HepG2 (cell line): ENCODE data around the gene LPIN3.

ENCODE experiments used
- EZH2 ChIP-seq: conservative IDR thresholded peaks from 2 replicates; pipeline ENCODE4 v1.6.1; 2012; ENCODE audit warnings: mild to moderate bottlenecking, low read depth, low read length, moderate library complexity
- FOSL2 ChIP-seq: sonication (generic); formaldehyde crosslinking; IDR thresholded peaks from 2 replicates; pipeline ENCODE4 v1.4.0; 2020; ENCODE audit warnings: missing genetic modification reagents
- FOXK1 ChIP-seq: sonication (generic); formaldehyde crosslinking; IDR thresholded peaks from 2 replicates; pipeline ENCODE4 v1.4.0; 2020; ENCODE audit warnings: low read depth, missing genetic modification reagents, borderline replicate concordance
- FOXO1 ChIP-seq: sonication (generic); formaldehyde crosslinking; IDR thresholded peaks from 2 replicates; pipeline ENCODE4 v1.4.0; 2020; ENCODE audit warnings: missing genetic modification reagents
- MTA1 ChIP-seq: sonication (generic); formaldehyde crosslinking; IDR thresholded peaks from 2 replicates; pipeline ENCODE4 v1.4.0; 2020; ENCODE audit warnings: missing genetic modification reagents, mild to moderate bottlenecking, borderline replicate concordance
- NFE2L2 ChIP-seq: fragments of 150-350 bp; IDR thresholded peaks from 2 replicates; pipeline ENCODE4 v1.6.1; 2014; ENCODE audit warnings: low read length
- SIN3A ChIP-seq: IDR thresholded peaks from 2 replicates; pipeline ENCODE4 v1.6.1; 2011; ENCODE audit warnings: low read depth, mild to moderate bottlenecking, control low read depth, low read length, borderline replicate concordance
- ZNF557 ChIP-seq: sonication (generic); formaldehyde crosslinking; IDR thresholded peaks from 2 replicates; pipeline ENCODE4 v1.4.0; 2020; ENCODE audit warnings: missing genetic modification reagents
- ZNF709 ChIP-seq: sonication (generic); formaldehyde crosslinking; IDR thresholded peaks from 2 replicates; pipeline ENCODE4 v1.5.0; 2020; ENCODE audit warnings: mild to moderate bottlenecking, missing genetic modification reagents
- TF ChIP-seq, protein P1 (sequence below), 2 experiments: IDR thresholded peaks; 2 replicates each; pipeline ENCODE4 v1.6.1; 2011 to 2012; ENCODE audit warnings: low read length in 2 of 2, borderline replicate concordance in 1 of 2, low read depth in 1 of 2, mild to moderate bottlenecking in 1 of 2, moderate library complexity in 1 of 2

DNA sequence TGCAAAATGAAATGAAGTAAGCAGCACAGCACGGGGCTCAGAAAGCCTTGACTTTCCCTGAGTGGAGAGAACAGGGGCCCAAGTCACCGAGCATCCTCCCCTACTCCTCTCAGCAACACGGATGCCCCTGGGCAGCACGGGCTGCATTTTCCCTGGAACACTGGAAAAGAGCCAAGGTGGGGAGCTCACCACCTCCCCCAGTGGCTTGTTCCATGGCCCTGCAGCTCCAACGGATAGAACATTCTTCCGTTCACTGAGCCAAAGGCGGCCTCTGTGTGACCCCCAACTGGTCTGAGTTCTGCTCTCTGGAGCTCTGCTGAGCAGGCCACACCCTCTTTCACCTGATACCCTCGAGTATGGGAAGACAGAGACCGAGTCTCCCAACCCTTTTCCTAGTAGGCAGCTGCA, 46.8 kb downstream of the LPIN3 start:
- TF ChIP-seq ZNF709 = no peak
- no peak for TF ChIP-seq FOXO1
- TF ChIP-seq NFE2L2 = no peak
- no peak for TF ChIP-seq ZNF557 (CRISPR knock-in tag)
- TF ChIP-seq EZH2 = no peak
- TF ChIP-seq SIN3A = no peak
- no peak for TF ChIP-seq FOXK1
- TF ChIP-seq FOSL2 (CRISPR knock-in tag) = no peak
- TF ChIP-seq, protein P1, sequence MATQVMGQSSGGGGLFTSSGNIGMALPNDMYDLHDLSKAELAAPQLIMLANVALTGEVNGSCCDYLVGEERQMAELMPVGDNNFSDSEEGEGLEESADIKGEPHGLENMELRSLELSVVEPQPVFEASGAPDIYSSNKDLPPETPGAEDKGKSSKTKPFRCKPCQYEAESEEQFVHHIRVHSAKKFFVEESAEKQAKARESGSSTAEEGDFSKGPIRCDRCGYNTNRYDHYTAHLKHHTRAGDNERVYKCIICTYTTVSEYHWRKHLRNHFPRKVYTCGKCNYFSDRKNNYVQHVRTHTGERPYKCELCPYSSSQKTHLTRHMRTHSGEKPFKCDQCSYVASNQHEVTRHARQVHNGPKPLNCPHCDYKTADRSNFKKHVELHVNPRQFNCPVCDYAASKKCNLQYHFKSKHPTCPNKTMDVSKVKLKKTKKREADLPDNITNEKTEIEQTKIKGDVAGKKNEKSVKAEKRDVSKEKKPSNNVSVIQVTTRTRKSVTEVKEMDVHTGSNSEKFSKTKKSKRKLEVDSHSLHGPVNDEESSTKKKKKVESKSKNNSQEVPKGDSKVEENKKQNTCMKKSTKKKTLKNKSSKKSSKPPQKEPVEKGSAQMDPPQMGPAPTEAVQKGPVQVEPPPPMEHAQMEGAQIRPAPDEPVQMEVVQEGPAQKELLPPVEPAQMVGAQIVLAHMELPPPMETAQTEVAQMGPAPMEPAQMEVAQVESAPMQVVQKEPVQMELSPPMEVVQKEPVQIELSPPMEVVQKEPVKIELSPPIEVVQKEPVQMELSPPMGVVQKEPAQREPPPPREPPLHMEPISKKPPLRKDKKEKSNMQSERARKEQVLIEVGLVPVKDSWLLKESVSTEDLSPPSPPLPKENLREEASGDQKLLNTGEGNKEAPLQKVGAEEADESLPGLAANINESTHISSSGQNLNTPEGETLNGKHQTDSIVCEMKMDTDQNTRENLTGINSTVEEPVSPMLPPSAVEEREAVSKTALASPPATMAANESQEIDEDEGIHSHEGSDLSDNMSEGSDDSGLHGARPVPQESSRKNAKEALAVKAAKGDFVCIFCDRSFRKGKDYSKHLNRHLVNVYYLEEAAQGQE (IDR thresholded peaks at IDR 0.05; ENCODE audit: borderline replicate concordance in 1 of 2, low read depth in 1 of 2, low read length in 2 of 2) = no peak
- no peak for TF ChIP-seq MTA1 (CRISPR knock-in tag)
